ENCODE measurements around the gene PLXNA4.

PLXNA4 gene

DNA sequence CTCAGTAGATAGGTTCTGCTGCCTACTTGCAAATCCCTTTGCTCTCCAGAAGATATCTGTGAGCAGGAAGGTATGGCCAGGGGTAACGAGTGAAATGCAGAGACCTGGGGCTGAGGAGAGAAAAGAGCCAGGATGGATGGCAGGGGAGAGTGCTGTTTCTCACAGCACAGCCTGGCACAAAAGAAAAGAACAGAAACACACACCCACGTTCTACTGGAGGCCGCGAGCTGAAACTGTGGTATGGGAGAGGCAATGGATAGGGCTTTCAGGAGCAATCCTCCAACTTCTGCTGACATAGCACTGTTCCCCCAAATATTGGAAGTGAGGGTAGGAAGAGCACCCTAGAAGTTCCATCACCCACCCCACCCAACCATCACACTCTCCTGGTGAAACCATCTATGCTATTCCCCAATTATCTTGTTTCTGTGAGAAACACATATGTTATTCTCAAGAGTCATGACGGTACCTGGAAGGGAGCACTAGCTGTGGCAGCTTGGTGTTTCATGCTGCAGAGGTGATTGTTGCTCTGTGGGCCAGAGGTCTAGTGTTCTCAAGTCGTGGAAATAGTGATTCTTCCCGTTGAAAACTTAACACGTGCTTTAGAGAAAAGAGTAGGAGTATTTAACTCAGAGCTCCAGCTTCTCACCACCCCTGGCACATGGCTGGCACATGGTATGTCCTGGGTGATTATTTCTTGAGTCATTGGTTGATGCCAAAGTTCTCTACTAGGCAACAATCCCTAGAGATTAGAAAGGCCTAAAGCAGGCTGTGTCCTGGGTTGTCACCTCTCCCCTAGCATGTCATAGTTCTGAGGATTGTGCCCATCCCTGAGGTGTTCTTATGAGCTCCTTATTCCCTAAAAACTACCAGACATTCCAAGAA lies 198.3 kb downstream of the PLXNA4 start:
- TF ChIP-seq, protein P1, sequence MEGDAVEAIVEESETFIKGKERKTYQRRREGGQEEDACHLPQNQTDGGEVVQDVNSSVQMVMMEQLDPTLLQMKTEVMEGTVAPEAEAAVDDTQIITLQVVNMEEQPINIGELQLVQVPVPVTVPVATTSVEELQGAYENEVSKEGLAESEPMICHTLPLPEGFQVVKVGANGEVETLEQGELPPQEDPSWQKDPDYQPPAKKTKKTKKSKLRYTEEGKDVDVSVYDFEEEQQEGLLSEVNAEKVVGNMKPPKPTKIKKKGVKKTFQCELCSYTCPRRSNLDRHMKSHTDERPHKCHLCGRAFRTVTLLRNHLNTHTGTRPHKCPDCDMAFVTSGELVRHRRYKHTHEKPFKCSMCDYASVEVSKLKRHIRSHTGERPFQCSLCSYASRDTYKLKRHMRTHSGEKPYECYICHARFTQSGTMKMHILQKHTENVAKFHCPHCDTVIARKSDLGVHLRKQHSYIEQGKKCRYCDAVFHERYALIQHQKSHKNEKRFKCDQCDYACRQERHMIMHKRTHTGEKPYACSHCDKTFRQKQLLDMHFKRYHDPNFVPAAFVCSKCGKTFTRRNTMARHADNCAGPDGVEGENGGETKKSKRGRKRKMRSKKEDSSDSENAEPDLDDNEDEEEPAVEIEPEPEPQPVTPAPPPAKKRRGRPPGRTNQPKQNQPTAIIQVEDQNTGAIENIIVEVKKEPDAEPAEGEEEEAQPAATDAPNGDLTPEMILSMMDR (conservative IDR thresholded peaks at IDR 0.05): no peak
- no peak overlapping the region for H3K27ac ChIP-seq

DNA sequence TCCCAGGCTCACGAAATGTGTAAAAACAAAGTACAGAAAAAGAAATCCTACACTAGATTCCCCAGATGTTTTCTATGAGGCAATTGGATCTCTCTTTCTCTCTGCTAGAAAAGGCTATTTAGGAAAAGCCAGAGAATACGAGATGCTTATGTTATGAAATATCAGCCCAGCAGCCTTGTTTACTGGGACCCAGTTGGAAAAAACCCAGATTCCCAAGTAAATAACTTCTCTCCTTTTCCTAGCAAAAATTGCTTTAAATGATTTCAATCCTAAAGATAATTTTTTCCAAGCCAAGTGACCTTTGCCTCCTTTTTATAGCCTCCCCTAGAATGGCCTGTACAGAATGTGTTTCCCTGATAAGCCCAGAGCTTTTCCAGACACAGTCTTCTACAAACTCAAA lies 199.3 kb downstream of the PLXNA4 start:
- H3K27ac ChIP-seq: no peak overlapping the region

DNA sequence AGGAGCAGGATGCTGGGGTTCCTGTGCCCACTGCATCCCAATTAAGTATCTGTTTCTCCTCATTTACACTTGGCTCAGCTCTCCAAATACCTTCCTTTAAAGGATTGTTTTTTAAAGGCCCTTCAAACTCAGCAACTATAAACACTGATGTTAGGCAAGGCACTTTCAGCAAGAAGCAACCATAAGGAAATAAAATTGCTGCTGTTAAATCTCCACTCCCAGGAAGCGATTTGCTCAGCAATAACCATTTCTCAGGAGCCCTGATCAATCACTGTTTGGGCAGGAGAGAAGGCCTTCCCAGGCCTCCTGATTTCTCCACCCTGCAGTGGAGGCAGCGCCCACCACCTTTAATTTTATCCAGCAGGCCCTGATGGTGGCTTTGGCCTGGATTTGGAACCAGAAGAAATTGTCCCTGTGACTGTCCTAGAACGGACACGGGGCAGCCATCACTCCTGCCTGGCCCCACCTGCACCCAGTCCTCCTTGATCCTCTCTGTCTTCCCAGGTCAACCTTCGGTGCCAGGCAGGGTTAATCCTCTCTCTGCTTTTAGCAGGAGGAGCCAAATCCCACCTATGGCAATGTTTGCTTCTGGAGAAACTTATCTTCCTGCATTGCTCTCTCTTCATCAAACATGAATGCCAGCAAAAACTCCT lies 199.8 kb downstream of the PLXNA4 start:
- H3K27ac ChIP-seq: no peak overlapping the region

More for the DNA sequence above, 199.3 kb downstream of the PLXNA4 start:
- TF ChIP-seq, protein P1 (conservative IDR thresholded peaks at IDR 0.05): no peak

DNA sequence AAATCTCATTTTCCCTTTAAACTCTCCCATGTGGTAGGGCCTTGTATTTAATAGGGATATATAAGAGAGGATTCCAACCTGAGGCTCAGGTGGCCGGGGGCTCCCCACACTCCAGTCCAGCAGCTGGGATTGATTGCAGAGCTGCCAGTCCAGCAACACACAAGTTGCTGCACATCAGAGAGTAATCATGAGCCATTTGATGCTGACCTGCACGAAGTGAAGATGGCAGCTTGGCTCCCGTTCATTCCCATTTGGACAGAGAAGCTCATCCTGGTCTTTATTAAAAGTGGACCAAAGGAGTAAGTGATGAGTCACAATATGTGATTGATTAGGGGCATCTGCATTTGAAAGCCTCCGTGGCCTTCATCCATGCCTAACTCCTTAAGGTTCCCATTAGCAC lies 202.4 kb downstream of the PLXNA4 start:
- TF ChIP-seq, protein P1 (conservative IDR thresholded peaks at IDR 0.05): no peak
- no peak overlapping the region for H3K27ac ChIP-seq

More for the DNA sequence above, 199.8 kb downstream of the PLXNA4 start:
- TF ChIP-seq, protein P1 (conservative IDR thresholded peaks at IDR 0.05): no peak

DNA sequence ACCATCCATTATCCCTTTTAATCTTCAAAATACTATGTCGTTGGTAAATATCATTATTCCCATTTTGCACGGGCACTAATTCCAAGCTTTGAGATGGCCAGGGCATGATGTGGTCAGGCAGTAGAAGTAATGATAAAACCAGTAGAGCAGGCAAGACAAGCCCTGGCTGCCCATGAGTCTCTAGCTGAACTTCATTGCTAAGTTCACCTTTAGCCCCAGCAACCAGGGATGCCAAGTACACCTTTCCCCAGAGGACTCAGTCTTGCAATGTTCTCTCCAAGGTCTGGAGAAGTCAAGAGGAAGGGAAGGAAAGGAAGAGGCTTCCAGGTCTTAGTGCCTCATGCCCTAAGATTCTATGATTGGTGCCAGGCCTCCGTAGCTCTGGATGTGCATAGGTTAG lies 203.2 kb downstream of the PLXNA4 start:
- H3K27ac ChIP-seq: no peak overlapping the region
- TF ChIP-seq, protein P1 (conservative IDR thresholded peaks at IDR 0.05): no peak

DNA sequence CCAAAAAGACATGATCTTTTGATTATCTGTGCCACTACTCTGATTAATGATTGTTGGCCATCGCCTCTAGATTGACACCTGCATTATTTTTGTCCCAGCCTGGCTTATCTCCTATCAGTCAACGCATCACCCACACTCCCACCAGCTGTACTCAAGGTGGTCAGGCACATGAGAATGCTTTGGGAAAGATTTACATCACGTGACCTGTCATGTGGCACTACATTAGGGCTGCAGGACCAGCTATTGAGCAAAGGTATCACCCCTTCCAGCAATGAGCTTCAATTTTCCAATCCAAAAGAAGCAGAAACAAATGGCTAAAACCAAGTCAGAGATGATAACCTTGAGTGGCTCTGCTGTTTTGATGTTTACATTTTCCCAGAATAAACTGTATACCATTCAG lies 204.3 kb downstream of the PLXNA4 start:
- TF ChIP-seq, protein P1 (conservative IDR thresholded peaks at IDR 0.05): no peak
- no peak overlapping the region for H3K27ac ChIP-seq

DNA sequence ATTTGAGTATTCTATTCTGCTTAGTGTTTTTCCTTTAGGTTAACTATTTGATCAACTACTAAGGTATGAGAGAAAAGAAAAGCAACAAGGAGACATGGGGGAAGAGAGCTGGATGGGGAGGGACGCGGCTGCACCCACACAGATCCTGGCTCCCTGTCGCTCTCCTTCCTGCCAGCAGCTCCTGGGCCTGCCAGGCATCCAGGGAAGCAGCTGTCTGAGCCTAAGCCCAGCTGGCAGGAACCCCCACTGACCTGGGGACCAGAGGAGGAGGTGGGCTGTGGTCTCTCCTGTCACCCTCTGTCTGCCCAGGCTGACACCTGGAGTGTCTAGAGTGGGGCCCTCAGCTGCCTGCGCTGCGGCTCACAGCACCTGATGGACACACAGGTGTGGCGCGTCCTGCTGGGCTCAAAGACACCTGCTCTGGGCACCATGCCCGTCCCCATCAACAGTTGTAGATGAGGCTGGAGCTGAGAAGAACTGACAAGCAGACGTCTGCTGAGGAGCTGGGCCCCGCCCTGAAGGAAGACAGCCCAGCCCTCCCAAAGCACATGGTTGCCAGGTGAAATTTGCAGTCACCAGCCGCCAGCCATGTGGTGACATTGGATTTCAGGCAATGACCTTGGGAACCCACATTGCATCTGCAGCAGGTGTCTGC lies 207.9 kb downstream of the PLXNA4 start:
- no peak overlapping the region for H3K27ac ChIP-seq
- TF ChIP-seq, protein P1 (conservative IDR thresholded peaks at IDR 0.05): no peak
